Mesendoderm (in vitro differentiated cells): ENCODE data around the gene ADRB2.

Source experiments
- DNase-seq: peaks from one replicate; pipeline ENCODE4 v3.0.0; 2013
- H2AK5ac ChIP-seq: 2 replicates; pipeline ENCODE4 v1.6.1; 2013; ENCODE audit warnings: low read length, inconsistent platforms
- H2BK120ac ChIP-seq: 2 replicates; pipeline ENCODE4 v1.6.1; 2013; ENCODE audit warnings: low read depth, mild to moderate bottlenecking, low read length, moderate library complexity, mixed read lengths
- H2BK15ac ChIP-seq: replicated peaks from 2 replicates; pipeline ENCODE4 v1.6.1; 2013; ENCODE audit warnings: low read depth, mild to moderate bottlenecking, moderate library complexity
- H2BK5ac ChIP-seq: 2 replicates; pipeline ENCODE4 v1.6.1; 2013; ENCODE audit warnings: low read length, inconsistent platforms
- H3K18ac ChIP-seq: 2 replicates; pipeline ENCODE4 v1.6.1; 2013; ENCODE audit warnings: mild to moderate bottlenecking, low read length, mixed read lengths
- H3K23ac ChIP-seq: one replicate; pipeline ENCODE4 v1.6.1; 2013; ENCODE audit warnings: low read length
- H3K27ac ChIP-seq: 2 replicates; pipeline ENCODE4 v1.5.1; 2013; ENCODE audit warnings: low read depth, mild to moderate bottlenecking, inconsistent platforms, low read length, moderate library complexity
- H3K27me3 ChIP-seq: 2 replicates; pipeline ENCODE4 v1.6.1; 2013; ENCODE audit warnings: low read length, control low read depth, mild to moderate bottlenecking, inconsistent platforms; ENCODE audit not compliant: insufficient read depth, poor library complexity
- H3K36me3 ChIP-seq: 2 replicates; pipeline ENCODE4 v1.6.1; 2013; ENCODE audit warnings: low read length, inconsistent platforms; ENCODE audit not compliant: control insufficient read depth, insufficient read depth
- H3K4ac ChIP-seq: one replicate; pipeline ENCODE4 v1.6.1; 2013; ENCODE audit warnings: low read depth, mild to moderate bottlenecking, low read length, moderate library complexity
- H3K4me1 ChIP-seq: 2 replicates; pipeline ENCODE4 v1.6.1; 2013; ENCODE audit warnings: low read depth, low read length, inconsistent platforms; ENCODE audit not compliant: control insufficient read depth
- H3K4me2 ChIP-seq: 2 replicates; pipeline ENCODE4 v1.6.1; 2013; ENCODE audit warnings: low read length
- H3K4me3 ChIP-seq: 2 replicates; pipeline ENCODE4 v1.5.1; 2013; ENCODE audit warnings: mild to moderate bottlenecking, low read length
- H3K56ac ChIP-seq: one replicate; pipeline ENCODE4 v1.6.1; 2013; ENCODE audit warnings: low read length
- H3K79me1 ChIP-seq: 2 replicates; pipeline ENCODE4 v1.6.1; 2013; ENCODE audit warnings: low read length, inconsistent platforms
- H3K79me2 ChIP-seq: 2 replicates; pipeline ENCODE4 v1.6.1; 2013; ENCODE audit warnings: mild to moderate bottlenecking, low read length; ENCODE audit not compliant: control insufficient read depth, insufficient read depth
- H3K9ac ChIP-seq: 2 replicates; pipeline ENCODE4 v1.6.1; 2013; ENCODE audit warnings: low read length, inconsistent platforms
- H4K5ac ChIP-seq: one replicate; pipeline ENCODE4 v1.6.1; 2013; ENCODE audit warnings: low read length
- H4K8ac ChIP-seq: one replicate; pipeline ENCODE4 v1.6.1; 2013; ENCODE audit warnings: low read depth, mild to moderate bottlenecking, control low read depth, low read length, moderate library complexity
- WGBS: extraction: QIAGEN DNeasy Blood & Tissue Kit; methylation state at CpG from one replicate; pipeline ENCODE4 v1.1.7; 2013; ENCODE audit warnings: low lambda C conversion rate, missing lambda C conversion rate; ENCODE audit not compliant: insufficient coverage; ENCODE audit errors: extremely low coverage; 5-methylcytosine and 5-hydroxymethylcytosine counted together

Gene ADRB2

GRCh38 chr5:148864113-148864841 lies 37.9 kb downstream of the ADRB2 start:
- H3K18ac ChIP-seq: no peak overlapping the region
- H2AK5ac ChIP-seq: no peak overlapping the region
- no peak for DNase-seq
- no peak overlapping the region for H2BK15ac ChIP-seq
- no peak overlapping the region for H2BK5ac ChIP-seq
- H3K4ac ChIP-seq: no peak overlapping the region
- no peak overlapping the region for H3K4me3 ChIP-seq
- no CpG with 5 or more reads among the region's 5 CpGs for WGBS
- H3K27me3 ChIP-seq: no peaks in the 10 kb centered on the region
- no peak overlapping the region for H3K4me2 ChIP-seq
- H3K36me3 ChIP-seq: no peaks in the 10 kb centered on the region
- H3K9ac ChIP-seq: no peak overlapping the region
- no peak overlapping the region for H2BK120ac ChIP-seq
- no peak overlapping the region for H3K56ac ChIP-seq
- no peak overlapping the region for H4K5ac ChIP-seq
- no peaks in the 10 kb centered on the region for H3K79me2 ChIP-seq
- no peak overlapping the region for H3K27ac ChIP-seq
- no peaks in the 10 kb centered on the region for H3K79me1 ChIP-seq
- H3K4me1 ChIP-seq: no peaks in the 10 kb centered on the region
- H4K8ac ChIP-seq: no peak overlapping the region
- H3K23ac ChIP-seq: no peak overlapping the region

DNA sequence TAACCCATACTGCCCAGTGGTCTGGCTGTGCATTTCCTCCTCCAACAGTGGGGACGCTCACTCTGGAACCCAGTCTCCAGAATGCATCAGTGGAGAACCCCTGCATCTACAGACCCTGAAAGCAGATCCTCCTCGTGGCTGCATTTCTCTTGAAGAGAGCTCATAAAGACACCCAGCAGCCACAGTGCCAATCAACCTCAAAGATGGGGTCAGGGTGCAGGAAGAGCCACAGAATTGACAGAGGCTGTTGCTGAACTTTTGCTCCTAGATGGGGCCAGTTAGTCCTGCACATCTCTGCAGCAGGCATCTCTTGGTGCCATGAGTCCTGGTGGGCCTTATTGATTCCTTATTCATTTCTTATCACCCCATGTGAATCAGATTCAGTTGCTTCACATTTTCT lies 39.6 kb downstream of the ADRB2 start:
- no peak overlapping the region for H4K5ac ChIP-seq
- no peak for DNase-seq

GRCh38 chr5:148873120-148873519 lies 46.7 kb downstream of the ADRB2 start:
- no peak overlapping the region for H2BK15ac ChIP-seq
- no CpG with 5 or more reads among the region's 5 CpGs for WGBS
- no peaks in the 10 kb centered on the region for H3K79me1 ChIP-seq

More for the DNA sequence above, 39.6 kb downstream of the ADRB2 start:
- Histone ChIP-seq H3K79me2 (no peaks in the 10 kb centered on the region), H2AK5ac (no peak overlapping the region), H3K4me1 (no peaks in the 10 kb centered on the region), H3K9ac (no peak overlapping the region), H3K27ac (no peak overlapping the region), H3K56ac (no peak overlapping the region), H3K23ac (no peak overlapping the region), H3K4me2 (no peak overlapping the region), H2BK120ac (no peak overlapping the region), H3K79me1 (no peaks in the 10 kb centered on the region), H3K4me3 (no peak overlapping the region), H2BK5ac (no peak overlapping the region), H3K27me3 (no peaks in the 10 kb centered on the region), H4K8ac (no peak overlapping the region), H3K36me3 (no peaks in the 10 kb centered on the region), H3K18ac (no peak overlapping the region), H2BK15ac (no peak overlapping the region), H3K4ac (no peak overlapping the region)
- WGBS: no CpG with 5 or more reads among the region's 2 CpGs

GRCh38 chr5:148873690-148874485 lies 47.5 kb downstream of the ADRB2 start:
- Histone ChIP-seq H3K4me2 (no peak overlapping the region), H3K18ac (no peak overlapping the region), H2BK15ac (no peak overlapping the region), H3K4me1 (no peaks in the 10 kb centered on the region), H3K79me2 (no peaks in the 10 kb centered on the region), H3K9ac (no peak overlapping the region), H3K79me1 (no peaks in the 10 kb centered on the region), H3K4ac (no peak overlapping the region), H3K36me3 (no peaks in the 10 kb centered on the region), H3K27me3 (no peaks in the 10 kb centered on the region), H3K56ac (no peak overlapping the region), H4K5ac (no peak overlapping the region), H2AK5ac (no peak overlapping the region), H2BK5ac (no peak overlapping the region), H2BK120ac (no peak overlapping the region), H4K8ac (no peak overlapping the region), H3K27ac (no peak overlapping the region), H3K4me3 (no peak overlapping the region), H3K23ac (no peak overlapping the region)
- WGBS: no CpG with 5 or more reads among the region's 3 CpGs
- no peak for DNase-seq

More at GRCh38 chr5:148873120-148873519, 46.7 kb downstream of the ADRB2 start:
- H3K27me3 ChIP-seq: no peaks in the 10 kb centered on the region
- H4K8ac ChIP-seq: no peak overlapping the region
- H3K4ac ChIP-seq: no peak overlapping the region
- no peak overlapping the region for H3K18ac ChIP-seq
- H3K4me2 ChIP-seq: no peak overlapping the region
- no peak overlapping the region for H2BK5ac ChIP-seq
- no peak overlapping the region for H4K5ac ChIP-seq
- H2AK5ac ChIP-seq: no peak overlapping the region
- no peaks in the 10 kb centered on the region for H3K36me3 ChIP-seq
- no peak overlapping the region for H3K4me3 ChIP-seq
- H3K27ac ChIP-seq: no peak overlapping the region
- no peak for DNase-seq
- H3K4me1 ChIP-seq: no peaks in the 10 kb centered on the region
- H3K56ac ChIP-seq: no peak overlapping the region
- no peaks in the 10 kb centered on the region for H3K79me2 ChIP-seq
- no peak overlapping the region for H3K9ac ChIP-seq
- H3K23ac ChIP-seq: no peak overlapping the region
- H2BK120ac ChIP-seq: no peak overlapping the region

DNA sequence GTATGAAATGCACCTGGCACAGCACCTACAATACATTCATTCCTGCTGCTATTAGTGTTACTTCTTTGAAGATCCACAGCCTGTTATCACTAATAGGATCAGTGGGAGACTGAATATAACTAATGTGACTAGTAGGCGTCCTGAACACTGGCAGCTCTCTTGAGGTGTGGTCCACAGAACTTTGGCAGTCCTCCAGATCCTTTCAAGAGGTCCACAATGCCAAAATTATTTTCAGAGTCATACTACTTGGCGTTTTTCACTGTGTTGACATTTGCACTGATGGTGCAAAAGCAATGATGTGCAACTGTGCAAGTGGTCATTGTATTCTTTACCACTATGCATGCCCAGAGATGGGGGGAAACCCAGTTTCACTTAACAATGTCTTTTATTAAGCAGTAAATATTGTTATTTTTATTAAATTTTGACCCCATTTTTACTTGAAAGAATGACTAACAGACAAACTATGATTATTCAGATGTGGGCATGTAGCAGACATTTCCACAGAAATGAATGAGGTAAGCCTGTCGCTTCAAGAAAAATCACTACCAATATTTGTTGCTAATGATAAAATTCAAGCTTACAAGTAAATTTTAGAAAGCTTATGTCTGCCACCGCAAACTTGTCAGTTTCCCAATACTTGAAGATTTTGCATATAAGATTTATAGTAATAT lies 48.9 kb downstream of the ADRB2 start:
- Histone ChIP-seq H3K18ac (no peak overlapping the region), H3K27me3 (no peaks in the 10 kb centered on the region), H2BK5ac (no peak overlapping the region), H2AK5ac (no peak overlapping the region), H2BK15ac (no peak overlapping the region), H4K5ac (no peak overlapping the region), H3K27ac (no peak overlapping the region), H2BK120ac (no peak overlapping the region), H3K36me3 (no peaks in the 10 kb centered on the region), H3K4ac (no peak overlapping the region), H4K8ac (no peak overlapping the region), H3K79me2 (no peaks in the 10 kb centered on the region), H3K23ac (no peak overlapping the region), H3K4me1 (no peaks in the 10 kb centered on the region), H3K56ac (no peak overlapping the region), H3K4me3 (no peak overlapping the region), H3K79me1 (no peaks in the 10 kb centered on the region), H3K9ac (no peak overlapping the region), H3K4me2 (no peak overlapping the region)
- DNase-seq: no peak
- WGBS: no CpG with 5 or more reads among the region's 4 CpGs
